NCI-H1436 (cell line): ENCODE data around the gene SH3D19.
"Not testable (repeated sequence)": the region's sequence is repeated elsewhere in the genome, so short reads cannot be mapped to it uniquely, and the experiment has no call there.

ENCODE experiments used
- DNase-seq: peaks from one replicate; lab custom pipeline; 2025; lab: John Stamatoyannopoulos, UW

The SH3D19 gene

GRCh38 chr4:151098979-151099228, 226.5 kb downstream of the SH3D19 start:
- DNase-seq = no peak

GRCh38 chr4:151097759-151098158, 227.6 kb downstream of the SH3D19 start:
- no peak for DNase-seq

- no peak for DNase-seq
Observed at GRCh38 chr4:151095142-151095541, 230.3 kb downstream of the SH3D19 start.

GRCh38 chr4:151094290-151094751, 231.1 kb downstream of the SH3D19 start:
- DNase-seq = no peak

- no peak for DNase-seq
Observed at GRCh38 chr4:151093203-151093602, 232.2 kb downstream of the SH3D19 start.

- no peak for DNase-seq
Observed at GRCh38 chr4:151092488-151092887, 232.9 kb downstream of the SH3D19 start.

- DNase-seq = no peak
Observed at GRCh38 chr4:151091047-151091446, 234.4 kb downstream of the SH3D19 start.

GRCh38 chr4:151087467-151087866, 237.9 kb downstream of the SH3D19 start:
- no peak for DNase-seq

GRCh38 chr4:151077978-151078377, 247.4 kb downstream of the SH3D19 start:
- not testable (repeated sequence) for DNase-seq

GRCh38 chr4:151074416-151074916, 250.9 kb downstream of the SH3D19 start:
- DNase-seq = no peak
